ENCODE measurements around the gene EFCC1.
A peak's percentile ranks its signal among the peaks of the same experiment; 100 is the strongest.

Gene EFCC1

DNA sequence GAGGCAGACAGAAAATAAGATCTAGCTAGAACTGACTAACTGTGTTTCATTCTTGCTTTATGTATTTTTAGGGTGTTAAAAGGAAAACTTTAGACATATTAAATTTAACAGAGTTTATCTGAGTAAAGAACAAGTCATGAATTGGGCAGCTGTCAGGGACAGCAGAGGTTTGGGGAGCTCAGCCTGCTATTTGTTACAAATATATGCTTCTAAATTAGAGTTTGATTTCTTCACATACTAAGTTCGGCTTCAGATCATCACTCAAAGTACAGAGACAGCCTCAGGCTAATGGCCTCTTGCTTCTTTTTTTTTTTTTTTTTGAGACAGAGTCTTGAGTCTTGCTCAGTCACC, 21.9 kb downstream of the EFCC1 start:
- Mint-ChIP-seq H3K9me3 (peaks cover 5% of the 10 kb centered on the region), H3K4me3 (no peak overlapping the region), H3K36me3 (ENCODE audit: low read depth) (no peaks in the 10 kb centered on the region), H3K4me1 (peaks cover 55% of the 10 kb centered on the region), H3K27me3 (ENCODE audit: low read depth) (peaks cover 3% of the 10 kb centered on the region), H3K27ac (peak overlapping the region; percentile 21 to 81 (median 77))
- TF ChIP-seq, protein P1, sequence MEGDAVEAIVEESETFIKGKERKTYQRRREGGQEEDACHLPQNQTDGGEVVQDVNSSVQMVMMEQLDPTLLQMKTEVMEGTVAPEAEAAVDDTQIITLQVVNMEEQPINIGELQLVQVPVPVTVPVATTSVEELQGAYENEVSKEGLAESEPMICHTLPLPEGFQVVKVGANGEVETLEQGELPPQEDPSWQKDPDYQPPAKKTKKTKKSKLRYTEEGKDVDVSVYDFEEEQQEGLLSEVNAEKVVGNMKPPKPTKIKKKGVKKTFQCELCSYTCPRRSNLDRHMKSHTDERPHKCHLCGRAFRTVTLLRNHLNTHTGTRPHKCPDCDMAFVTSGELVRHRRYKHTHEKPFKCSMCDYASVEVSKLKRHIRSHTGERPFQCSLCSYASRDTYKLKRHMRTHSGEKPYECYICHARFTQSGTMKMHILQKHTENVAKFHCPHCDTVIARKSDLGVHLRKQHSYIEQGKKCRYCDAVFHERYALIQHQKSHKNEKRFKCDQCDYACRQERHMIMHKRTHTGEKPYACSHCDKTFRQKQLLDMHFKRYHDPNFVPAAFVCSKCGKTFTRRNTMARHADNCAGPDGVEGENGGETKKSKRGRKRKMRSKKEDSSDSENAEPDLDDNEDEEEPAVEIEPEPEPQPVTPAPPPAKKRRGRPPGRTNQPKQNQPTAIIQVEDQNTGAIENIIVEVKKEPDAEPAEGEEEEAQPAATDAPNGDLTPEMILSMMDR (IDR thresholded peaks at IDR 0.05; ENCODE audit: unreplicated experiment in 3 of 3): no peak

DNA sequence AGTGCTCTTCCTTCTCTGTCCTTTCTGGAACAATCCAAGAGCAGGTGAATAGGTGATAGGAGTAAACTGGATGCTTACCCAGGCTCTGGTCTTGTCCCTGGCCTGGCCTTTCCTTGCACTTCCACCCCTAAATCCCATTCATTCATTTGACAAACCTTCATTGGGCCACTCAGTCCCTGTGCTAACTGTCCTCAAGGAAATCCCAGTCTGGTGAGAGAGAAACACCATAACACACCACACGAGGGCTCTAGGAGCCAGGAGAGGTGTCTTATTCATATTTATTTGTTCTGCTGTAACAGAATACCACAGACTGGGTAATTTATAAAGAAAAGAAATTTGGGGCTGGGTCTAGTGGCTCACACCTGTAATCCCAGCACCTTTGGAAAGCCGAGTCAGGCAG, 22.8 kb downstream of the EFCC1 start:
- peaks cover 51% of the 10 kb centered on the region for H3K4me1 Mint-ChIP-seq
- H3K36me3 Mint-ChIP-seq (ENCODE audit: low read depth): no peaks in the 10 kb centered on the region
- peak overlapping the region in 1 of 3 experiments; percentile 21 for H3K4me3 Mint-ChIP-seq
- TF ChIP-seq, protein P1 (IDR thresholded peaks at IDR 0.05; ENCODE audit: unreplicated experiment in 3 of 3): no peak
- H3K27ac Mint-ChIP-seq: peak overlapping the region; percentile 44 to 69 (median 57)
- peaks cover 11% of the 10 kb centered on the region for H3K27me3 Mint-ChIP-seq (ENCODE audit: low read depth)
- peaks cover 5% of the 10 kb centered on the region for H3K9me3 Mint-ChIP-seq

DNA sequence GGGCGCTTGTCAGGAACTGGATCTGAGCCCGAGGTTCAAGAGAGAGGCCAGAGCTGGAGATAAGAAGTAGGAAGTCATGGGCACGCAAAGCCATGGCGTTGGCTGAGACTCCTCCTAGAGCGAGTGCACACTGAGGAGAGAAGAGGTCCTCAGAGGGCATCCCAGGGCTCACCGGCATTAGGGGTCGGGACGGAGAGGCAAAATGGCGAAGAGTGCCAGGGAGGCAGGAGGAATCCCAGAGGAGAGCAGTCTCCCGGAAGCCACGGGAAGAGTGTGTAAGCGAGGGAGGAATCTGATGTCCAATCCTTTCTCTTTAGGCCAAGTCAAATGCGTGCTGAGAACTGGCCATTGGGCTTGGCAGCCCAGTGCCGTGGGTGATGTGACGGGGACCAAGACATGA, 24.0 kb downstream of the EFCC1 start:
- H3K4me1 Mint-ChIP-seq: peaks cover 48% of the 10 kb centered on the region
- H3K36me3 Mint-ChIP-seq (ENCODE audit: low read depth): no peaks in the 10 kb centered on the region
- peak overlapping the region; percentile 0 to 22 (median 3) for H3K4me3 Mint-ChIP-seq
- TF ChIP-seq, protein P1 (IDR thresholded peaks at IDR 0.05; ENCODE audit: unreplicated experiment in 3 of 3): no peak
- peak overlapping the region in 1 of 3 experiments; percentile 21 for H3K27ac Mint-ChIP-seq
- peaks cover 5% of the 10 kb centered on the region for H3K9me3 Mint-ChIP-seq
- peaks cover 11% of the 10 kb centered on the region for H3K27me3 Mint-ChIP-seq (ENCODE audit: low read depth)

DNA sequence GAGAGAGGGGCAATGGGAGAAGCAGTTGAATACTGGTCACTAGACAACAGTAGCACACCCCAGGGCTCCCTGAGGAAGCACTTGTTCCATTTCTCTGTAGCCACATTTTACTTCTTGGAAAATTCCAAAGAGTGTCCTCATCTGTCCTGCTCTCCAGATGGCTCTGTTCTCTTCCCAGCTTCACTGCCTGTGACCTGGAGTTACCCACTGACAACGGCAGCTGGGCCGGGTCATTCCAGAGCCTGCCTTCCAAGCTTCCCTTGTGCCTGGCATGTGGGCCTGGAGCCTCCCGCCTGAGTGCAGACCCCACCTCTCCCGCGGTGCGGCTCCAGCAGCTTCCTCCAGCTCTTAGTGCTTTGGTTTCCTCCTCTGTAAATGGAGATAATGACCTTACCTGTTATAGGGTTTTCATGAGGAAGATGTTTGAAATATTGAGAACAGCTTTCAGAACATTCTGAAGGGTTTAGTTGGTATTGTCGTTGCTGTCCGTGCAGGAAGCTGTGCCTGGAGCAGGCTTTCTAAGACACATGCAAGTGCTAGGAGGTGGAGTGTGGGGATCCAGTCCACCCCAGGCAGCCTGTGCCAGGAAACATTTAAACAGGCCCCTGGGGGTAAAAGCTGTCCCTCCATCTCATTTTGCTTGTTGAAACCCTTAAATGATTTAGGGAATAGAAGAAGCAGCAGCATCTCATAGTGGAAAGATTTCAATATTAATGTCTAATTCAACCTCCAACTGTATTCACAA, 24.8 kb downstream of the EFCC1 start:
- H3K27ac Mint-ChIP-seq: peak overlapping the region in 1 of 3 experiments; percentile 24

DNA sequence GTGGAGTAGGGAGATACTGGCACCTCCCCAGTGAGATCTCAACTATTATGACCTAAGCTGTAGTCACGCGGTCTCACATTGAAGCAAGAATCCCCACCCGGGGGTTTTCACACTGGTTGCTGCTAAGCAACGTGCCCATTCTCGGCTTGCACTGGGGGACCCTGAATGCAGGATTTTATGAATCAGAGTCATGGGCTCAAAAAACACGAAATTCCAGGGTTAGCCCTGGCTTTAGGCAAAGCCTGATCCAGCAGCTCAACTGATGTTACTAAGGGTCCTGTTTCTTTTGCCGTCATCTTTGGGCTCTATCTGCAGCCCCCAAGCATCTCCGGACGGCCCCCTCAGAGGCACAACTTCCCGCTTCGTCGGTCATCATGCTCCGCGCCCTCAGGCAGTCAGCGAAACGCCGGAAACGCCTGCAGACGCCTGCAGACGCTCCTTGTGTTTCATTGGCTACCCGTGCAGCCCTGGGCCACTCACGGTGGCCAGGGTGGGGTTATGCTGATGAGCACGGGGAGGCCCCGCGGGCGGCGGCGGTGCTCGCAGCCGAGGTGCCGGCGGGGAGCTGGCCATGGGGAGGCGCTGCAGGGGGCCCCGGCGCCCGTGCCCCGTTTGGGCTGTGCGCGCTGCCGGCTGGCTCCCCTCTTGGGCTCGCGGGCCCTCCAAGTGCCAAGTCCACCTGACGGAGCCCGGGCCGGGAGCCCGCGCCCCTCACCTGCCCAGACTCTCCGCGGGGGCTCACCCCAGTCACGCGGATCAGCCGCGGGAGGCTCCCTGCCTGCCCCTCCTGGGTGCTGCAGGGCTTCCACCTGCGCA, 25.8 kb downstream of the EFCC1 start:
- H3K27ac Mint-ChIP-seq: peak overlapping the region in 1 of 3 experiments; percentile 81
- peaks cover 45% of the 10 kb centered on the region for H3K4me1 Mint-ChIP-seq
- H3K27me3 Mint-ChIP-seq (ENCODE audit: low read depth): peaks cover 11% of the 10 kb centered on the region
- TF ChIP-seq, protein P1 (IDR thresholded peaks at IDR 0.05; ENCODE audit: unreplicated experiment in 3 of 3): peak; percentile 44 to 77 (median 49)
- peaks cover 5% of the 10 kb centered on the region for H3K9me3 Mint-ChIP-seq
- H3K4me3 Mint-ChIP-seq: peak overlapping the region; percentile 62 to 75 (median 73)
- no peaks in the 10 kb centered on the region for H3K36me3 Mint-ChIP-seq (ENCODE audit: low read depth)

More for the DNA sequence above, 24.8 kb downstream of the EFCC1 start:
- no peaks in the 10 kb centered on the region for H3K36me3 Mint-ChIP-seq (ENCODE audit: low read depth)
- H3K4me3 Mint-ChIP-seq: peak overlapping the region in 2 of 3 experiments; percentile 12 to 62
- TF ChIP-seq, protein P1 (IDR thresholded peaks at IDR 0.05; ENCODE audit: unreplicated experiment in 3 of 3): no peak
- peaks cover 48% of the 10 kb centered on the region for H3K4me1 Mint-ChIP-seq
- peaks cover 11% of the 10 kb centered on the region for H3K27me3 Mint-ChIP-seq (ENCODE audit: low read depth)
- peaks cover 5% of the 10 kb centered on the region for H3K9me3 Mint-ChIP-seq
